H1 (cell line): ENCODE measurements around the gene ZNF804B. TPM values are rescaled to one million over a fixed set of nuclear protein-coding genes. Genes with fewer than 3 reads are reported as not detected.

Experiments used
- CTCF ChIA-PET: fragments of 300-600 bp; sonication (Branson Sonifier 250); formaldehyde crosslinking; loops from one replicate; lab custom pipeline; 2021; ENCODE audit not compliant: partially characterized antibody; lab: Charles Lee
- POLR2A ChIA-PET: fragments of 300-600 bp; sonication (Branson Sonifier 250); formaldehyde crosslinking; loops from one replicate; lab custom pipeline; 2021; ENCODE audit warnings: inconsistent platforms; ENCODE audit not compliant: partially characterized antibody; lab: Charles Lee
- DNase-seq, 2 experiments: peaks; one replicate each; pipeline versions ENCODE4 v3.0.0 to v3.0.0-alpha.2; 2010 to 2022; ENCODE audit warnings: low spot score in 2 of 2, low read depth in 1 of 2, mixed read lengths in 1 of 2
- FAIRE-seq: peaks from 2 replicates; lab custom pipeline; 2011; peaks lifted over from hg19 to GRCh38; lab: Jason Lieb, UNC
- H2AFZ ChIP-seq: 2 replicates; pipeline ENCODE4 v1.8.1; 2012; ENCODE audit warnings: low read length, inconsistent platforms
- H2AK5ac ChIP-seq: 2 replicates; pipeline ENCODE4 v1.6.1; 2013; ENCODE audit warnings: low read depth, low read length
- H2BK120ac ChIP-seq: replicated peaks from 2 replicates; pipeline ENCODE3; 2013; ENCODE audit warnings: low read depth, low read length, inconsistent platforms
- H2BK12ac ChIP-seq: 2 replicates; pipeline ENCODE4 v1.6.1; 2013; ENCODE audit warnings: low read depth, low read length
- H2BK15ac ChIP-seq: 2 replicates; pipeline ENCODE4 v1.6.1; 2013; ENCODE audit warnings: low read length
- H2BK20ac ChIP-seq: 2 replicates; pipeline ENCODE4 v1.6.1; 2013; ENCODE audit warnings: low read length
- H2BK5ac ChIP-seq: 2 replicates; pipeline ENCODE4 v1.6.1; 2013; ENCODE audit warnings: low read depth, low read length
- H3K14ac ChIP-seq: 2 replicates; pipeline ENCODE4 v1.6.1; 2013; ENCODE audit warnings: inconsistent platforms; ENCODE audit not compliant: insufficient read length
- H3K18ac ChIP-seq: 2 replicates; pipeline ENCODE4 v1.6.1; 2013; ENCODE audit warnings: low read length; ENCODE audit errors: extremely low read depth
- H3K23ac ChIP-seq: 2 replicates; pipeline ENCODE4 v1.6.1; 2013; ENCODE audit warnings: inconsistent platforms; ENCODE audit not compliant: insufficient read length
- H3K23me2 ChIP-seq: 2 replicates; pipeline ENCODE4 v1.6.1; 2013; ENCODE audit warnings: low read depth, low read length
- H3K27ac ChIP-seq: 2 replicates; pipeline ENCODE4 v1.6.1; 2011; ENCODE audit warnings: low read depth, low read length, inconsistent platforms
- H3K27me3 ChIP-seq, 4 experiments: replicated peaks in 1 of 4; 1 replicate in 1 of 4; 2 replicates in 3 of 4; pipeline versions ENCODE4 v1.6.1 to v1.8.1; 2011 to 2013; ENCODE audit warnings: low read length in 3 of 4, mild to moderate bottlenecking in 3 of 4, inconsistent platforms in 2 of 4, mixed read lengths in 2 of 4, moderate library complexity in 1 of 4; ENCODE audit not compliant: control insufficient read depth in 3 of 4, insufficient read depth in 3 of 4; ENCODE audit errors: extremely low read depth in 1 of 4
- H3K36me3 ChIP-seq, 4 experiments: 2 replicates each; pipeline versions ENCODE4 v1.6.1 to v1.8.1; 2011 to 2013; ENCODE audit warnings: mild to moderate bottlenecking in 4 of 4, low read length in 3 of 4, moderate library complexity in 2 of 4, control low read depth in 1 of 4, inconsistent platforms in 1 of 4; ENCODE audit not compliant: insufficient read depth in 4 of 4, control insufficient read depth in 2 of 4
- H3K4ac ChIP-seq: replicated peaks from 2 replicates; pipeline ENCODE3; 2013; ENCODE audit warnings: low read length, low read depth, mixed read lengths, inconsistent platforms; ENCODE audit not compliant: insufficient read length
- H3K4me1 ChIP-seq, 4 experiments: replicated peaks in 1 of 4; 1 replicate in 1 of 4; 2 replicates in 3 of 4; pipeline versions ENCODE4 v1.6.1 to v1.8.1; 2011 to 2013; ENCODE audit warnings: low read length in 3 of 4, inconsistent platforms in 2 of 4, mixed read lengths in 1 of 4; ENCODE audit not compliant: insufficient read depth in 4 of 4, control insufficient read depth in 3 of 4
- H3K4me2 ChIP-seq, 2 experiments: 2 replicates each; pipeline versions ENCODE4 v1.6.1 to v1.8.1; 2011 to 2013; ENCODE audit warnings: low read depth in 2 of 2, low read length in 2 of 2, control low read depth in 1 of 2, inconsistent platforms in 1 of 2, mild to moderate bottlenecking in 1 of 2; ENCODE audit not compliant: insufficient read depth in 1 of 2
- H3K4me3 ChIP-seq, 4 experiments: fragments of 200-600, 300-600 bp in 1 of 4; sonication (generic), shearing (Covaris generic), sonication (Bioruptor Twin) in 1 of 4; 2 replicates each; pipeline versions ENCODE4 v1.5.1 to v1.8.1; 2011 to 2016; ENCODE audit warnings: low read length in 4 of 4, low read depth in 3 of 4, control low read depth in 2 of 4, inconsistent platforms in 2 of 4, mild to moderate bottlenecking in 2 of 4, mixed read lengths in 1 of 4, moderate library complexity in 1 of 4; ENCODE audit not compliant: insufficient read depth in 2 of 4; ENCODE audit errors: extremely low read depth in 1 of 4
- H3K56ac ChIP-seq: replicated peaks from 2 replicates; pipeline ENCODE3; 2013; ENCODE audit warnings: low read depth, mild to moderate bottlenecking, mixed read lengths, low read length, inconsistent platforms; ENCODE audit not compliant: insufficient read length
- H3K79me1 ChIP-seq: 2 replicates; pipeline ENCODE4 v1.6.1; 2013; ENCODE audit warnings: low read depth, low read length, control low read depth
- H3K79me2 ChIP-seq, 2 experiments: 2 replicates each; pipeline versions ENCODE4 v1.6.1 to v1.8.1; 2012 to 2013; ENCODE audit warnings: low read length in 2 of 2, mild to moderate bottlenecking in 2 of 2, inconsistent platforms in 1 of 2; ENCODE audit not compliant: insufficient read depth in 2 of 2, control insufficient read depth in 1 of 2
- H3K9ac ChIP-seq, 4 experiments: replicated peaks in 1 of 4; 1 replicate in 1 of 4; 2 replicates in 3 of 4; pipeline versions ENCODE4 v1.6.1 to v1.8.1; 2011 to 2013; ENCODE audit warnings: low read depth in 3 of 4, low read length in 3 of 4, control low read depth in 2 of 4, mild to moderate bottlenecking in 2 of 4, moderate library complexity in 2 of 4, inconsistent platforms in 1 of 4; ENCODE audit errors: extremely low read depth in 1 of 4
- H3K9me3 ChIP-seq, 2 experiments: 2 replicates each; pipeline versions ENCODE4 v1.6.1 to v1.8.1; 2012 to 2013; ENCODE audit warnings: mild to moderate bottlenecking in 2 of 2, moderate library complexity in 2 of 2, control low read depth in 1 of 2, inconsistent platforms in 1 of 2, low read depth in 1 of 2, low read length in 1 of 2, mixed read lengths in 1 of 2; ENCODE audit not compliant: insufficient read depth in 2 of 2
- H4K20me1 ChIP-seq, 2 experiments: replicated peaks in 1 of 2; 2 replicates each; pipeline versions ENCODE3 to v1.8.1; 2011 to 2013; ENCODE audit warnings: inconsistent platforms in 2 of 2, low read length in 2 of 2, mild to moderate bottlenecking in 1 of 2; ENCODE audit not compliant: insufficient read depth in 2 of 2, control insufficient read depth in 1 of 2
- H4K5ac ChIP-seq: 2 replicates; pipeline ENCODE4 v1.6.1; 2013; ENCODE audit warnings: low read length, low read depth, mixed read lengths, inconsistent platforms; ENCODE audit not compliant: insufficient read length
- H4K8ac ChIP-seq: 2 replicates; pipeline ENCODE4 v1.8.0; 2013; ENCODE audit warnings: mild to moderate bottlenecking, moderate library complexity, low read length, inconsistent platforms; ENCODE audit not compliant: insufficient read depth; ENCODE audit errors: extremely low read depth
- H4K91ac ChIP-seq: replicated peaks from 2 replicates; pipeline ENCODE3; 2013; ENCODE audit warnings: low read length, mixed read lengths, inconsistent platforms; ENCODE audit not compliant: insufficient read length
- CHD1 ChIP-seq: IDR thresholded peaks from 2 replicates; pipeline ENCODE4 v1.6.1; 2012; ENCODE audit warnings: low read depth, low read length, improper control_type of control experiment
- RFX5 ChIP-seq: IDR thresholded peaks from 2 replicates; pipeline ENCODE4 v1.6.1; 2011; ENCODE audit warnings: low read depth, low read length, improper control_type of control experiment, borderline replicate concordance
- SAP30 ChIP-seq: fragments of 300-600 bp; sonication (generic); IDR thresholded peaks from 2 replicates; pipeline ENCODE4 v1.7.1; 2012; ENCODE audit warnings: low read length, moderate library complexity, mild to moderate bottlenecking, inconsistent platforms; ENCODE audit not compliant: insufficient read depth, insufficient replicate concordance
- WGBS, 2 experiments: shearing (Covaris generic) in 1 of 2; methylation state at CpG; one replicate each; pipeline versions ENCODE4 v1.1.6 to v1.1.7; 2013 to 2015; ENCODE audit warnings: low lambda C conversion rate in 2 of 2, mixed read lengths in 2 of 2, inconsistent platforms in 1 of 2, low coverage in 1 of 2, missing lambda C conversion rate in 1 of 2; ENCODE audit not compliant: insufficient replicate concordance in 2 of 2, insufficient coverage in 1 of 2, insufficient read length in 1 of 2; ENCODE audit errors: extremely low coverage in 1 of 2, missing lambda C conversion rate in 1 of 2; 5-methylcytosine and 5-hydroxymethylcytosine counted together
- polyA plus RNA-seq, 7 experiments: library from polyadenylated mRNA; depleted of rRNA in 3 of 7; stranded (reverse) in 5 of 7; unstranded in 2 of 7; fragments of >200 nt in 5 of 7; fragments of 200-250 nt in 2 of 7; gene quantifications; 1 replicate in 5 of 7; 2 replicates in 1 of 7; 4 replicates in 1 of 7; pipeline versions ENCODE4 v1.2.1 to v1.2.3, GENCODE V29; 2011 to 2013; ENCODE audit warnings: missing spikeins in 2 of 7, mixed read lengths in 2 of 7
- total RNA-seq: library from RNA; stranded (reverse); fragmentation: NEBNext Ultra II Directional; extraction: Animal tissue kit (Norgen Biotek cat#: 25700); gene quantifications from 2 replicates; pipeline ENCODE4 v1.2.1, GENCODE V29; 2021
- TF ChIP-seq, protein P1 (sequence below): IDR thresholded peaks from 2 replicates; pipeline ENCODE4 v1.6.1; 2011; ENCODE audit warnings: low read length, improper control_type of control experiment
- TF ChIP-seq, protein P2 (sequence below), 3 experiments: IDR thresholded peaks; 1 replicate in 2 of 3; 2 replicates in 1 of 3; pipeline versions ENCODE4 v1.5.1 to v1.6.1; 2011; ENCODE audit warnings: low read length in 3 of 3, mild to moderate bottlenecking in 3 of 3, inconsistent platforms in 2 of 3, low read depth in 1 of 3, moderate library complexity in 1 of 3; ENCODE audit not compliant: insufficient read depth in 1 of 3; ENCODE audit errors: control extremely low read depth in 1 of 3

The ZNF804B gene
- total and polyA plus RNA-seq, 2 of the 8 experiments (the other 6 are each of a cell fraction or from before 2014, with no cell fraction given) = not detected

DNA sequence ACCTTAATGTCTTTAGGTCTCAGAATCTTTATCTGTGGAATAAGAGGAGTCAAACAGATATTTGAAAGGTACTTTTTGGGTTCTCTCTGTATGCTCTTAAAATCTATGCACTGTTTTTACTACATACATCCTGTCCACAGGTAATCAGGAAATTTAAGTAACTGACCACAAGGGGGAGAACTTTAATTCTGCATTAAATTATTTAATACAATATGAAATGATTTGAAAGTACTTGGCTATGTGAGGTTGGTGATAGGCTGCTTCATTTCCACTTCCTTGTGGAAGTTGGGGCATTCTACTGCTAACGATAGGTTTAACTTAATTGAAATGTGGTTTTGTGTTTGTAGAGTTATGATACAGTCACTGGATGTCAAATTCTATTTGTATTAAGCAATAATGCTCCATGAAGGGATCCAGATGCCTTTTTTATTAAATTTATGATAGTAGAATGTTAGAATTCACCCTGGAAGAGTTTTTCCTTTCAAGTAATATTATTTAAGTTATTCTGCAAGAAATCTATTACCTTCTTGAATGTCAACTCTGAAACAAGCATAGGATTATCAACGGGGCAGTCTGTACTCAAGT is 30.1 kb downstream of the ZNF804B start:
- H3K27ac ChIP-seq = no peak overlapping the region
- H3K4me2 ChIP-seq = no peak overlapping the region
- H3K79me1 ChIP-seq = no peaks in the 10 kb centered on the region
- no peaks in the 10 kb centered on the region for H3K9me3 ChIP-seq
- H3K27me3 ChIP-seq = no peaks in the 10 kb centered on the region
- no peak overlapping the region for H3K4me3 ChIP-seq
- H4K91ac ChIP-seq = no peak overlapping the region
- TF ChIP-seq, protein P1, sequence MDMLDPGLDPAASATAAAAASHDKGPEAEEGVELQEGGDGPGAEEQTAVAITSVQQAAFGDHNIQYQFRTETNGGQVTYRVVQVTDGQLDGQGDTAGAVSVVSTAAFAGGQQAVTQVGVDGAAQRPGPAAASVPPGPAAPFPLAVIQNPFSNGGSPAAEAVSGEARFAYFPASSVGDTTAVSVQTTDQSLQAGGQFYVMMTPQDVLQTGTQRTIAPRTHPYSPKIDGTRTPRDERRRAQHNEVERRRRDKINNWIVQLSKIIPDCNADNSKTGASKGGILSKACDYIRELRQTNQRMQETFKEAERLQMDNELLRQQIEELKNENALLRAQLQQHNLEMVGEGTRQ = no peak
- no peak for TF ChIP-seq CHD1
- no peak for TF ChIP-seq RFX5
- TF ChIP-seq, protein P2, sequence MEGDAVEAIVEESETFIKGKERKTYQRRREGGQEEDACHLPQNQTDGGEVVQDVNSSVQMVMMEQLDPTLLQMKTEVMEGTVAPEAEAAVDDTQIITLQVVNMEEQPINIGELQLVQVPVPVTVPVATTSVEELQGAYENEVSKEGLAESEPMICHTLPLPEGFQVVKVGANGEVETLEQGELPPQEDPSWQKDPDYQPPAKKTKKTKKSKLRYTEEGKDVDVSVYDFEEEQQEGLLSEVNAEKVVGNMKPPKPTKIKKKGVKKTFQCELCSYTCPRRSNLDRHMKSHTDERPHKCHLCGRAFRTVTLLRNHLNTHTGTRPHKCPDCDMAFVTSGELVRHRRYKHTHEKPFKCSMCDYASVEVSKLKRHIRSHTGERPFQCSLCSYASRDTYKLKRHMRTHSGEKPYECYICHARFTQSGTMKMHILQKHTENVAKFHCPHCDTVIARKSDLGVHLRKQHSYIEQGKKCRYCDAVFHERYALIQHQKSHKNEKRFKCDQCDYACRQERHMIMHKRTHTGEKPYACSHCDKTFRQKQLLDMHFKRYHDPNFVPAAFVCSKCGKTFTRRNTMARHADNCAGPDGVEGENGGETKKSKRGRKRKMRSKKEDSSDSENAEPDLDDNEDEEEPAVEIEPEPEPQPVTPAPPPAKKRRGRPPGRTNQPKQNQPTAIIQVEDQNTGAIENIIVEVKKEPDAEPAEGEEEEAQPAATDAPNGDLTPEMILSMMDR (IDR thresholded peaks at IDR 0.05; ENCODE audit: control extremely low read depth in 1 of 3, insufficient read depth in 1 of 3, low read depth in 1 of 3, low read length in 3 of 3) = peak in 2 of 3 experiments; percentile 14 to 48; a peak in 2 of 4 replicates
- no peak for TF ChIP-seq SAP30
- no peak overlapping the region for H3K56ac ChIP-seq
- H3K4ac ChIP-seq = no peak overlapping the region
- no peaks in the 10 kb centered on the region for H3K36me3 ChIP-seq
- H3K18ac ChIP-seq = no peak overlapping the region
- WGBS, 2 experiments = 89% methylated on average over 2 of the region's 2 CpGs; no CpG with 5 or more reads in 1 of the 2 experiments
- H3K23ac ChIP-seq = no peak overlapping the region
- no peak overlapping the region for H2AK5ac ChIP-seq
- H2AFZ ChIP-seq = no peak overlapping the region
- ChIA-PET POLR2A (no interaction called here), CTCF (interaction anchor here (0.9 to 1.9 kb wide), 9 partner anchors 8 to 1047 kb away, joined by 3 to 13 read pairs (median 5); no protein-coding TSS in a partner anchor)
- no peak overlapping the region for H3K9ac ChIP-seq
- H4K5ac ChIP-seq = no peak overlapping the region
- FAIRE-seq (no peak), DNase-seq (no peak)
- H3K23me2 ChIP-seq = no peaks in the 10 kb centered on the region
- no peaks in the 10 kb centered on the region for H3K4me1 ChIP-seq
- no peaks in the 10 kb centered on the region for H4K20me1 ChIP-seq
- no peak overlapping the region for H4K8ac ChIP-seq
- H3K14ac ChIP-seq = no peak overlapping the region
- H2BK20ac ChIP-seq = no peak overlapping the region
- no peak overlapping the region for H2BK5ac ChIP-seq
- no peak overlapping the region for H2BK12ac ChIP-seq
- H3K79me2 ChIP-seq = no peaks in the 10 kb centered on the region
- H2BK120ac ChIP-seq = no peak overlapping the region
- no peak overlapping the region for H2BK15ac ChIP-seq
